HCT116 (cell line): ENCODE data around the gene SEMA3G.

Experiments used
- CTCF ChIP-seq, 3 experiments: fragments of 200-600 bp in 1 of 3; sonication (generic) in 1 of 3; IDR thresholded peaks in 2 of 3; conservative IDR thresholded peaks in 1 of 3; 2 replicates each; pipeline ENCODE4 v1.5.1; 2012 to 2017; ENCODE audit warnings: low read depth in 2 of 3, low read length in 2 of 3, antibody characterized with exemption in 1 of 3, borderline replicate concordance in 1 of 3, control low read depth in 1 of 3, mild to moderate bottlenecking in 1 of 3, mixed read lengths in 1 of 3, mixed run types in 1 of 3, moderate library complexity in 1 of 3; ENCODE audit not compliant: insufficient read depth in 1 of 3
- EZH2 ChIP-seq: fragments of 200-600 bp; sonication (generic); IDR thresholded peaks from 2 replicates; pipeline ENCODE4 v1.6.1; 2017; ENCODE audit warnings: antibody characterized with exemption, mixed run types
- EZH2phosphoT487 ChIP-seq: fragments of 200-600 bp; IDR thresholded peaks from 2 replicates; pipeline ENCODE4 v1.6.1; 2018; ENCODE audit warnings: antibody characterized with exemption, borderline replicate concordance
- JUND ChIP-seq: IDR thresholded peaks from 2 replicates; pipeline ENCODE4 v1.6.1; 2012
- MAX ChIP-seq: IDR thresholded peaks from 2 replicates; pipeline ENCODE4 v1.6.1; 2012
- POLR2A ChIP-seq: IDR thresholded peaks from 2 replicates; pipeline ENCODE4 v1.7.0; 2011; ENCODE audit warnings: borderline replicate concordance; ENCODE audit not compliant: insufficient read depth, insufficient read length; ENCODE audit errors: extremely low read depth
- POLR2AphosphoS5 ChIP-seq: IDR thresholded peaks from 2 replicates; pipeline ENCODE4 v1.6.1; 2011; ENCODE audit warnings: mild to moderate bottlenecking, low read depth, low read length, moderate library complexity
- RAD21 ChIP-seq: IDR thresholded peaks from 2 replicates; pipeline ENCODE4 v1.6.1; 2012; ENCODE audit warnings: low read depth, mild to moderate bottlenecking
- SP1 ChIP-seq: IDR thresholded peaks from 2 replicates; pipeline ENCODE4 v1.6.1; 2012; ENCODE audit warnings: low read depth
- ZNF274 ChIP-seq: fragments of 200-500 bp; sonication (Bioruptor generic); IDR thresholded peaks from 2 replicates; pipeline ENCODE4 v1.6.1; 2014; ENCODE audit warnings: mild to moderate bottlenecking, low read depth, low read length, inconsistent platforms

- TF ChIP-seq JUND (no peak), CTCF (IDR thresholded peaks at IDR 0.05 in 2 of 3, conservative IDR thresholded peaks at IDR 0.05 in 1 of 3; ENCODE audit: borderline replicate concordance in 1 of 3, insufficient read depth in 1 of 3, low read depth in 2 of 3, low read length in 2 of 3) (no peak), MAX (no peak), RAD21 (no peak), POLR2AphosphoS5 (no peak), EZH2 (no peak), SP1 (no peak), ZNF274 (no peak), POLR2A (no peak), EZH2phosphoT487 (no peak)
Measured at GRCh38 chr3:52408466-52408865, 36.4 kb downstream of the SEMA3G start.
